GM12874 (cell line): ENCODE results near the gene CCDC181.

ENCODE experiments used
- TF ChIP-seq, protein P1 (sequence below): IDR thresholded peaks from 2 replicates; pipeline ENCODE4 v1.5.1; 2011; ENCODE audit warnings: low read depth, mild to moderate bottlenecking, control low read depth, low read length, moderate library complexity; ENCODE audit not compliant: insufficient read depth

The CCDC181 gene

DNA sequence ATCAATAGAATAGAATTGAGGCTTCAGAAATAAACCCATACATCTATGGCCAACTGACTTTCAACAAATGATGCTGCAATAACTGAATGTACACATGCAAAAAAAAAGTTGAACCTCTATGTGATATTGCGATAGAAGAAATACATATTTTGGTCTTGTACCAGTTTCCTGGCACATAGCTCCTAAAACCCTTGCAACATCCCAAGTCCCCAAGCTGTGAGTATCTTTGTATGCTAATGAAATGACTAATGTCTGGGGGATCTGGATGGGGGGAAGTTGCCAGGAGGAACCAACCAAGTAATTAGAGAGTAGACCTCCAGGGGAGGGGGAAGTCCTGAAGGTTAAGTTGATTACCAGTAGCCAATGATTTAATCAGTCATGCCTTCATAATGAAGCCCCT is 34.9 kb downstream of the CCDC181 start:
- TF ChIP-seq, protein P1, sequence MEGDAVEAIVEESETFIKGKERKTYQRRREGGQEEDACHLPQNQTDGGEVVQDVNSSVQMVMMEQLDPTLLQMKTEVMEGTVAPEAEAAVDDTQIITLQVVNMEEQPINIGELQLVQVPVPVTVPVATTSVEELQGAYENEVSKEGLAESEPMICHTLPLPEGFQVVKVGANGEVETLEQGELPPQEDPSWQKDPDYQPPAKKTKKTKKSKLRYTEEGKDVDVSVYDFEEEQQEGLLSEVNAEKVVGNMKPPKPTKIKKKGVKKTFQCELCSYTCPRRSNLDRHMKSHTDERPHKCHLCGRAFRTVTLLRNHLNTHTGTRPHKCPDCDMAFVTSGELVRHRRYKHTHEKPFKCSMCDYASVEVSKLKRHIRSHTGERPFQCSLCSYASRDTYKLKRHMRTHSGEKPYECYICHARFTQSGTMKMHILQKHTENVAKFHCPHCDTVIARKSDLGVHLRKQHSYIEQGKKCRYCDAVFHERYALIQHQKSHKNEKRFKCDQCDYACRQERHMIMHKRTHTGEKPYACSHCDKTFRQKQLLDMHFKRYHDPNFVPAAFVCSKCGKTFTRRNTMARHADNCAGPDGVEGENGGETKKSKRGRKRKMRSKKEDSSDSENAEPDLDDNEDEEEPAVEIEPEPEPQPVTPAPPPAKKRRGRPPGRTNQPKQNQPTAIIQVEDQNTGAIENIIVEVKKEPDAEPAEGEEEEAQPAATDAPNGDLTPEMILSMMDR: no peak

DNA sequence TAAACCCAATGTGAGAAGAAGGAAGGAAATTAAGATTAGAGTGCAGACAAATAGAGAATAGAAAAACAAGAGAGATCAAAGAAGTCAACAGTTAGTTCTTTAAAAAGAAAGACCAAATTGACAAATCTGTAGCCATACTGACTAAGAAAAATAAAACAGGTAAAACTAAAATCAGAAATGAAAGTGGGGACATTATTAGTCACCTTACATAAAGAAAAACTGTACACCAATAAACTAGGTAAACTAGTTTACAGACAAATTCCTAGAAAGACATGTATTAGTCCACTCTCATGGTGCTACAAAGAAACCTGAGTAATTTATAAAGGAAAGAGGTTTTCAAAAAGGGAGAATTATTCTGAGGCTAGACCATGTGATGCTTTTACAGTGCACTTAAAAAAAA is 37.0 kb downstream of the CCDC181 start:
- TF ChIP-seq, protein P1: no peak

DNA sequence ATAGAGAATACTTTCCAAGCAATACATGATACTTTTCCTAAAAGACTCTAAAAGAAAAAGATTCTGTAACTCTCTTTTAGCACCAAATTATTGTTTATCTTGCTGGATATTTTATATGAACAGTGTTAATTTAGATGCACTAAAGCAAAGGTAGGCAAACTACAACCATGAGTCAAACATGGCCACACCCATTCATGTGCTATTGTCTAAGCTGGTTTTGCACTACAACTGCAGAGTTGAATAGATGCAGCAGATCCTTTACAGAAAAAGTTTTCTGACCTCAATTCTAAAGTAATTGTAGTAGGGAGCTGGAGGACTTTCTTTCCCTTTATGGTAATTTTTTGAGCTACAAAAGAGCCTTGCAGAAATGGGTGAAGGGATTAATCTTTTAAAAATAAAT is 39.9 kb downstream of the CCDC181 start:
- TF ChIP-seq, protein P1: no peak

DNA sequence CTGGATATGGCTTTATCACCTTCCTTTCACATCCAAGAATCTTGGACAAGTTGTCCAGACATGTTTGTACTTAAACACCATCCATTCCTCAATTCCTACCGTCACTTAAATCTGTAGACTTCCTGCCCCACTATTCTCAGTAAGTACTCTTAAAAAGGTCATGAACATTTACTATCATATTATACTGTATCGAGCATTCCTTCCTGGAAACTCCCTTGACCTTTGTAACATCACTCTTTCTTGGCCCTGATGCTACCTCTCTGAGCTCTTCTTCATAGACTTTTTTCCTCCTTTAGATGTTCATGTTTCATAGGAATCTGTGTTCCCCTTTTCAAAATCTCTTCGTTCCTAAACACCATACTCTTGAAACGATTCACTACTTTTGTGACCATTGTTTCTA is 43.8 kb downstream of the CCDC181 start:
- TF ChIP-seq, protein P1: no peak

DNA sequence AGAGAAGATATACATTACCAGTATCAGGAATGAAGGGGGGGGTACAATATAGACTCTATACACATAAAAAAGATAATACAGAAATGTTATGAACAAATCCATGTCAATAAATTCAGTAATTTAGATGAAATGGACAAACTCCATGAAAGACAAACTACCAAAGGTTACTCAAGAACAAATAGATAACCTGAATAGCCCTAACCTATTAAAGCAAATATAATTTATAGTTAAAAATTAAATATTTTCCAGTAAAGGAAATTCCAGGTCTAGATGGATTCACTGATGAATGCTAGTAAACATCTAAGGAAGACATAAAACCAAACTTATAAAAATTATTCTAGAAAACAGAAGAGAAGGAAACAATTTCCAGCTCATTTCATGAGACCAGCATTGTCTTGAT is 46.1 kb downstream of the CCDC181 start:
- TF ChIP-seq, protein P1: no peak

DNA sequence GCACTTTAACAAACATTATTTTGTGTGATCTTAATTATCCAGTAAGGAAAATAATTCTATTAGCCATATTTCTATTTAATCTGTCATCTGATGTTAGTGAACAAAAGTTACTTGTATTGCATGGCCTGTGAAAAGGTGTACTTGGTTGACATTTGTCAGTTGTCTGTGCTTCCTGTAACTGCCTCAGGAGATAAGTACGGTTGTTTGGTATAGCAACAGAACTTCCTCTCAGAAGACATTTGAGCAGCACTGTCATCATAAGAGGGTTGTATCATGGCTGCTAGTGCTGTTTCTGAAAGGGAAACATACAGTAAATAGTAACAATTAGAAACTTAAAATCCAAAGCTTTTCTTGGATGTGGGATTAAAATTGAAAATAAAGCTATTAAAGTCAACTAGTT is 55.9 kb downstream of the CCDC181 start:
- TF ChIP-seq, protein P1: no peak

DNA sequence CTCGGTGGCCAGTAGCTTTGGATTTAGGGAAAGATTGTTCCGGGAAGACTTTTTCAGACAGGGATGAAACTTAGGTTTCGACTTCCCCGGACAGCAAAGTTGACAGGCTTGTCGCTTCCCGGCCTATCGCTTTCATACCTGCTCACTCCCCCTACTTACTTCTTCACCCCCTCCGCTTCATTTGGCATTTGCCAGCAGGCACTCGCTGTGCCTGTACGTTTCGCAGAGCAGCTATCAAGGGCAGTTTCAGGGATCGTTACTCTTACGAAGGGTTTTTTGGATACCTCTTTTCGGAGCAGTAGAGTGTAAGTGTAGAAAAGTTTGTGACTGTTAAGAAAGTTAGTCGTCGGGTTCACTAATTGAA is 58.9 kb downstream of the CCDC181 start:
- TF ChIP-seq, protein P1: no peak
